CD4-positive, alpha-beta T cell treated with Interleukin-1 beta for 1 hour (primary cell): ENCODE results near the gene ZNF722.
A peak's percentile ranks its signal among the peaks of the same experiment; 100 is the strongest.
"Not testable (repeated sequence)": the region's sequence is repeated elsewhere in the genome, so short reads cannot be mapped to it uniquely, and the experiment has no call there.

ENCODE experiments used
- DNase-seq, 2 donors: peaks; one replicate each; pipeline ENCODE4 v3.0.0-alpha.2; 2020 to 2022

Gene ZNF722

GRCh38 chr7:63998549-63998948, at the start of gene ZNF722:
ZNF722 (plus strand) TSS chr7:63998849; CDS start chr7:63998962, 113 bp downstream.
- no peak for DNase-seq

DNA sequence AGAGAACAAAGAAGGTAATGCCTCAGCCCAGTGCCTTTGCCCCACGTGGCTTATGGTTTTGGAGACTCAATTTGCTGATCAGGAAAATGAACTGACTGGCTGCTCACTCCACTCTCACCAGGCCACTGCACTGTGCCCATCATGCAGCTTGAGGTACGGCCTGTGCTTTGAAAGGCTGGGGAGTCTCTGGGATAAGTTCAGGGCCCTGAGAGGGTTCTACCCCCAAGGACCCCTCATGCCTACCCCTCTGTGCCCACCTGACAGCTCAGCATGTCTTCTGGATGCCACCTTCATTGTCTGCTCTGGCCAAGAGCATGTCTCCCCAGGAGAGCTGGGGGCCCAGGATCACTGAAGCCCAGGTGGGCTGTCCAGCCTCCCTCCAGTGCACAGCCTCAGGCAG, 45.5 kb upstream of the ZNF722 start:
- no peak for DNase-seq

DNA sequence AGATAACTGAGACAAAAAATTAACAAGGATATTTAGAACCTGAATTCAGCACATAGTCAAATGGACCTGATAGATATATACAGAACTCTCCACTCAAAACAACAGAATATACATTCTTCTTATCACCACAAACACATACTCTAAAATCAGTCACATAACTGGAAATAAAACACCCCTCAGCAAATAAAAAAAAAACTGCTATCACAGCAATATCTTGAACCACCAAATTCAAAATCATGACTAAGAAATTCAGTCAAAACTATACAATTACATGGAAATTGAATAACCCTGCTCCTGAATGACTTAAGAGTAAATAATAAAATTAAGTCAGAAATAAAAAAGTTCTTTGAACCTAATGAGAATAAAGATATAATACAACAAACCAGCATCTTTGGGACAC, 30.0 kb upstream of the ZNF722 start:
- no peak for DNase-seq

DNA sequence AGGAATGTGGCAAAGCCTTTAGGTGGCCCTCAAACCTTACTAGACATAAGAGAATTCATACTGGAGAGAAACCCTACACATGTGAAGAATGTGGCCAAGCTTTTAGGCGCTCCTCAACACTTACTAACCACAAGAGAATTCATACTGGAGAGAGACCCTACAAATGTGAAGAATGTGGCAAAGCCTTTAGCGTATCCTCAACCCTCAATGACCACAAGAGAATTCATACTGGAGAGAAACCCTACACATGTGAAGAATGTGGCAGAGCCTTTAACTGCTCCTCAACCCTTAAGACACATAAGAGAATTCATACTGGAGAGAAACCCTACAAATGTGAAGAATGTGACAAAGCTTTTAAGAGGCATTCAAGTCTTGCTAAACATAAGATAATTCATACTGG, 16.8 kb downstream of the ZNF722 start:
- DNase-seq, result not testable (repeated sequence)

GRCh38 chr7:64035388-64035787, 36.7 kb downstream of the ZNF722 start:
- DNase-seq, result no peak

GRCh38 chr7:64037095-64037494, 38.4 kb downstream of the ZNF722 start:
- no peak for DNase-seq

DNA sequence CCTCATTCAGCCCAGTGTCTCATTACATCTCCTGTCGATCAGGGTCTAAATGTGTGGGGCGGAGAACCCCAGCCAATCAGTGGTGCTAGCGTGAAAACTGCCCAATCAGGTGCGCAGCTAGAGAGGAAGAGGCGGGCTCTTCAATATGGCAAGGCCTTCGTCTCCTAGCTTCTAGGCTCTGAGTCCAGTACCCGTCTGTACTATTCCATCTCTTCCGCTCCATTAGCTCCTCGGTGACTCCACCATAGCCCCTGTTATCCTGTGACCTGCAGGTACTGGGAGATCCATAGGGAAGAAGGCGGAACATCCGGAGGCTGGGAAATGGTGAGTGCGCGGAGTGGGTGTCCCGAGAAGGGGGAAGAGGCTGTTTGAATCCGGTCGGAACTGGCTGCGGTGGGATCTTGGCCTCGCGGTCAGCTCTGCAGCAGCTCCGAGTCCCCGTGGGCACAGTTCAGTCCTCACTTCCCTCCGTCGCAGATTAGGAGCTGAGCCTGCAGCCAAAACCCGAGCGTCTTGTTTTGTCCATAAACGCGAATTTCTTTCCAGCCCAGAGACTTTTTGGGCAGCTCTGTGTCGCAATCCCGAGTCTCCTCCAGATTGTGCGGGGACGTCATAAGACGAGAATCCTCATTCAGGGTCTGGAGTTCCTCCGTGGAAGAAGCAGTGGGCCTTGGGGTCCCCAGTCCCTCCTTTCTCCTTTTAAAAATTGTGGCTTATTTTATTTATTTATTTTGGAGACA, 46.8 kb downstream of the ZNF722 start, which contains the start of gene ZNF727:
Gene ZNF727 (plus strand): TSS at position 134 of the 740 bp plus-strand sequence. CDS start 188 bp downstream, at position 322.
- peak; percentile 12 to 33 for DNase-seq

- DNase-seq, result no peak
These were observed 47.4 kb downstream of the ZNF722 start for GRCh38 chr7:64046041-64046389.
